ENCODE measurements around the gene NEGR1. TPM values are rescaled to one million over a fixed set of nuclear protein-coding genes. Genes with fewer than 3 reads are reported as not detected.

Gene NEGR1
- total RNA-seq, 1 experiment from 2014 or later, result 0.44 TPM

GRCh38 chr1:71390518-71390917 lies 891.8 kb downstream of the NEGR1 start:
- H3K4me1 ChIP-seq (replicated peaks; ENCODE audit: insufficient read depth), result no peaks in the 10 kb centered on the region
- no peak overlapping the region for H3K27ac ChIP-seq
- H3K79me2 ChIP-seq (ENCODE audit: low read depth), result no peaks in the 10 kb centered on the region
- H2AFZ ChIP-seq, result no peak overlapping the region
- intact Hi-C loops (cut with micrococcal nuclease; ENCODE audit: unreplicated experiment), result no loop called here
- no peaks in the 10 kb centered on the region for H3K9me3 ChIP-seq (ENCODE audit: insufficient read depth, low read depth)
- ChIA-PET POLR2A (ENCODE audit: unreplicated experiment) (no interaction called here), CTCF (no interaction called here)
- no peak overlapping the region for H3K4me2 ChIP-seq
- TF ChIP-seq, protein P1, sequence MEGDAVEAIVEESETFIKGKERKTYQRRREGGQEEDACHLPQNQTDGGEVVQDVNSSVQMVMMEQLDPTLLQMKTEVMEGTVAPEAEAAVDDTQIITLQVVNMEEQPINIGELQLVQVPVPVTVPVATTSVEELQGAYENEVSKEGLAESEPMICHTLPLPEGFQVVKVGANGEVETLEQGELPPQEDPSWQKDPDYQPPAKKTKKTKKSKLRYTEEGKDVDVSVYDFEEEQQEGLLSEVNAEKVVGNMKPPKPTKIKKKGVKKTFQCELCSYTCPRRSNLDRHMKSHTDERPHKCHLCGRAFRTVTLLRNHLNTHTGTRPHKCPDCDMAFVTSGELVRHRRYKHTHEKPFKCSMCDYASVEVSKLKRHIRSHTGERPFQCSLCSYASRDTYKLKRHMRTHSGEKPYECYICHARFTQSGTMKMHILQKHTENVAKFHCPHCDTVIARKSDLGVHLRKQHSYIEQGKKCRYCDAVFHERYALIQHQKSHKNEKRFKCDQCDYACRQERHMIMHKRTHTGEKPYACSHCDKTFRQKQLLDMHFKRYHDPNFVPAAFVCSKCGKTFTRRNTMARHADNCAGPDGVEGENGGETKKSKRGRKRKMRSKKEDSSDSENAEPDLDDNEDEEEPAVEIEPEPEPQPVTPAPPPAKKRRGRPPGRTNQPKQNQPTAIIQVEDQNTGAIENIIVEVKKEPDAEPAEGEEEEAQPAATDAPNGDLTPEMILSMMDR (conservative IDR thresholded peaks at IDR 0.05), result no peak
- TF ChIP-seq EZH2 (IDR thresholded peaks at IDR 0.05; ENCODE audit: low read depth), result no peak
- no peaks in the 10 kb centered on the region for H3K36me3 ChIP-seq (ENCODE audit: low read depth)
- DNase-seq, result no peak
- H3K27me3 ChIP-seq (ENCODE audit: insufficient read depth, low read depth), result no peaks in the 10 kb centered on the region
- H3F3A ChIP-seq (ENCODE audit: insufficient read depth, low read depth), result no peaks in the 10 kb centered on the region
- no TSS peak for BruUV-seq (replicated peaks)
- H4K20me1 ChIP-seq (ENCODE audit: insufficient read depth), result no peaks in the 10 kb centered on the region
- no peaks in the 10 kb centered on the region for H3K9me2 ChIP-seq (ENCODE audit: insufficient read depth)
- H3K4me3 ChIP-seq, result no peak overlapping the region

DNA sequence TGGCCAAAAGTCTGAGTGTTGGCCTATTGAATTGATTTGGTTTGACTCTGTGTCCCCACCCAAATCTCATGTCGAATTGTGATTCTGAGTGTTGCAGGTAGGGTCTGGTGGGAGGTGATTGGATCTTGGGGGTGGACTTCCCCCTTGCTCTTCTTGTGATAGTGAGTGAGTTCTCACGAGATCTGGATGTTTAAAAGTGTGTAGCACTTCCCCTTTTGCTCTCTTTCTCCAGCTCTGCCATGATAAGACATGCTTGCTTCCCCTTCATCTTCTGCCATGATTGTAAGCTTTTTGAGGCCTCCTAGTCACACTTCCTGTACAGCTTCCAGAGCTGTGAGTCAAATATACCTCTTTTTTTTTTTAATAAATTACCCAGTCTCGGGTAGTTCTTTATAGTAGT lies 904.5 kb downstream of the NEGR1 start:
- no TSS peak for BruUV-seq (replicated peaks)
- intact Hi-C loops (cut with micrococcal nuclease; ENCODE audit: unreplicated experiment), result no loop called here
- no peaks in the 10 kb centered on the region for H3K4me1 ChIP-seq (replicated peaks; ENCODE audit: insufficient read depth)
- no peak overlapping the region for H3K4me3 ChIP-seq
- H3K27me3 ChIP-seq (ENCODE audit: insufficient read depth, low read depth), result no peaks in the 10 kb centered on the region
- H3K9me2 ChIP-seq (ENCODE audit: insufficient read depth), result no peaks in the 10 kb centered on the region
- no peak for DNase-seq
- no peak overlapping the region for H3K27ac ChIP-seq
- no peaks in the 10 kb centered on the region for H3F3A ChIP-seq (ENCODE audit: insufficient read depth, low read depth)
- no peak overlapping the region for H2AFZ ChIP-seq
- no peaks in the 10 kb centered on the region for H3K79me2 ChIP-seq (ENCODE audit: low read depth)
- H3K4me2 ChIP-seq, result no peak overlapping the region
- no peaks in the 10 kb centered on the region for H3K9me3 ChIP-seq (ENCODE audit: insufficient read depth, low read depth)
- POLR2A ChIA-PET (ENCODE audit: unreplicated experiment), result no interaction called here
- CTCF ChIA-PET, result no interaction called here
- H4K20me1 ChIP-seq (ENCODE audit: insufficient read depth), result no peaks in the 10 kb centered on the region
- TF ChIP-seq EZH2 (IDR thresholded peaks at IDR 0.05; ENCODE audit: low read depth), result no peak
- TF ChIP-seq, protein P1 (conservative IDR thresholded peaks at IDR 0.05), result no peak
- no peaks in the 10 kb centered on the region for H3K36me3 ChIP-seq (ENCODE audit: low read depth)

GRCh38 chr1:71372496-71372895 lies 909.8 kb downstream of the NEGR1 start:
- intact Hi-C loops (cut with micrococcal nuclease; ENCODE audit: unreplicated experiment), result loop anchor here (1.0 kb wide), 1 partner anchor 28 kb away; no protein-coding TSS in a partner anchor
- no peak for DNase-seq

More at GRCh38 chr1:71372496-71372895, 909.8 kb downstream of the NEGR1 start:
- Histone ChIP-seq H3F3A (ENCODE audit: insufficient read depth, low read depth) (no peaks in the 10 kb centered on the region), H3K4me2 (no peak overlapping the region), H4K20me1 (ENCODE audit: insufficient read depth) (0 out of 2 replicates have a peak, but pooled peaks cover 3% of the 10 kb centered on the region), H3K9me3 (ENCODE audit: insufficient read depth, low read depth) (no peaks in the 10 kb centered on the region), H3K4me3 (no peak overlapping the region), H3K4me1 (replicated peaks; ENCODE audit: insufficient read depth) (no peaks in the 10 kb centered on the region), H3K27ac (no peak overlapping the region), H3K9me2 (ENCODE audit: insufficient read depth) (no peaks in the 10 kb centered on the region), H3K27me3 (ENCODE audit: insufficient read depth, low read depth) (no peaks in the 10 kb centered on the region), H3K36me3 (ENCODE audit: low read depth) (no peaks in the 10 kb centered on the region), H2AFZ (no peak overlapping the region), H3K79me2 (ENCODE audit: low read depth) (no peaks in the 10 kb centered on the region)
- no TSS peak for BruUV-seq (replicated peaks)
- CTCF ChIA-PET, result no interaction called here
- POLR2A ChIA-PET (ENCODE audit: unreplicated experiment), result no interaction called here
- no peak for TF ChIP-seq EZH2 (IDR thresholded peaks at IDR 0.05; ENCODE audit: low read depth)
- TF ChIP-seq, protein P1 (conservative IDR thresholded peaks at IDR 0.05), result no peak

All from PC-9 (cell line).